Fibroblast of the aortic adventitia (primary cell): ENCODE data around the gene MAP4K2. TPM values are rescaled to one million over a fixed set of nuclear protein-coding genes. Genes with fewer than 3 reads are reported as not detected.

Experiments used
- DNase-seq: peaks from one replicate; pipeline ENCODE4 v3.0.0-alpha.2; 2010; ENCODE audit warnings: low read depth
- H3K4me3 ChIP-seq: 2 replicates; pipeline ENCODE4 v1.5.1; 2011; ENCODE audit warnings: low read depth, mild to moderate bottlenecking, control low read depth, low read length, moderate library complexity
- total RNA-seq: library from RNA; depleted of rRNA; stranded (reverse); fragments of >200 nt; gene quantifications from 2 replicates; pipeline ENCODE4 v1.2.3, GENCODE V29; 2012; ENCODE audit warnings: low replicate concordance
- TF ChIP-seq, protein P1 (sequence below): IDR thresholded peaks from 2 replicates; pipeline ENCODE4 v1.5.1; 2011; ENCODE audit warnings: mild to moderate bottlenecking, low read length, control low read depth, inconsistent platforms; ENCODE audit not compliant: insufficient read depth

Gene MAP4K2
- total RNA-seq, 1 donor = 9.6 TPM

GRCh38 chr11:64836448-64837072 lies 33.5 kb upstream of the MAP4K2 start:
- TF ChIP-seq, protein P1, sequence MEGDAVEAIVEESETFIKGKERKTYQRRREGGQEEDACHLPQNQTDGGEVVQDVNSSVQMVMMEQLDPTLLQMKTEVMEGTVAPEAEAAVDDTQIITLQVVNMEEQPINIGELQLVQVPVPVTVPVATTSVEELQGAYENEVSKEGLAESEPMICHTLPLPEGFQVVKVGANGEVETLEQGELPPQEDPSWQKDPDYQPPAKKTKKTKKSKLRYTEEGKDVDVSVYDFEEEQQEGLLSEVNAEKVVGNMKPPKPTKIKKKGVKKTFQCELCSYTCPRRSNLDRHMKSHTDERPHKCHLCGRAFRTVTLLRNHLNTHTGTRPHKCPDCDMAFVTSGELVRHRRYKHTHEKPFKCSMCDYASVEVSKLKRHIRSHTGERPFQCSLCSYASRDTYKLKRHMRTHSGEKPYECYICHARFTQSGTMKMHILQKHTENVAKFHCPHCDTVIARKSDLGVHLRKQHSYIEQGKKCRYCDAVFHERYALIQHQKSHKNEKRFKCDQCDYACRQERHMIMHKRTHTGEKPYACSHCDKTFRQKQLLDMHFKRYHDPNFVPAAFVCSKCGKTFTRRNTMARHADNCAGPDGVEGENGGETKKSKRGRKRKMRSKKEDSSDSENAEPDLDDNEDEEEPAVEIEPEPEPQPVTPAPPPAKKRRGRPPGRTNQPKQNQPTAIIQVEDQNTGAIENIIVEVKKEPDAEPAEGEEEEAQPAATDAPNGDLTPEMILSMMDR = no peak
- no peak for DNase-seq
- H3K4me3 ChIP-seq = no peak overlapping the region

DNA sequence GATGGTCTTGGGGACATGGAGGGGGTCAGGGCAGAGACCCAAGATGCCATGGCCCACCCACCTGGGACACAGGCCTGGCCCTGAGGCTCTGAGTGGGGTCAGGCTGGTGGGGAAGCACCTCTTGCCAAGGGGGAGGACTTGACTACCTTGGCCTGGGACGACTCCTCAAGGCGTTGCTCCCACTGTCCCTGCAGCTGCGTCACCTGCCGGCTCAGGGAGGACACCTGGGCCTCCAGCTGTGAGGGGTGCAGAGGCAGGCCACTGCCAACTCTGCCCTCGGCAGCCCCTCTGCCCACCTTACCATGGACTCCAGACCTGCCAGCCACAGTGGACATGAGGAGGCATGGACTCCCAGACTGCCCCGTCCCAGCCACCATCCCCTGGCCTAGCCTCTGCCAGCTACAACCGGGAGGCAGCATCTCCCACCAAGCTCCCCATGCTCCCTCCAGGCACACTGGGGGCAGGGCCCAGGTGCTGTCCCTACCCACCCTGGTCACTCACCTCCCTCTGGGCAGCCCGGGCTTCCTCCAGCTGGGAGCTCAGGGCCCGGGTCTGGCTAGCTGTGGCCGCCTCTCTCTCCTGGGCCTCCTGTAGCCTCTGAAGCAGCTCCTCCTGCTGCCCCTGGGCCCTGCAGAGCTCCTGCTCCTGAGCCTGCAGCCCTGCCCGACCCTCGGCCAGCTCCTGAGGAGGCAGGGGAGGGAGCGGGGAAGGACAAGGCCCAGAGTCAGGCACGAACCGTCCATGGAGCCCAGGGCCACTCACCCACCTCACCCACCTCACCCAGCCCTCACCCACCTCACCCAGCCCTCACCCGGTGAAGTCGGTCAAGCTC lies 32.8 kb upstream of the MAP4K2 start:
- H3K4me3 ChIP-seq = no peak overlapping the region
- DNase-seq = no peak
- TF ChIP-seq, protein P1 = no peak

DNA sequence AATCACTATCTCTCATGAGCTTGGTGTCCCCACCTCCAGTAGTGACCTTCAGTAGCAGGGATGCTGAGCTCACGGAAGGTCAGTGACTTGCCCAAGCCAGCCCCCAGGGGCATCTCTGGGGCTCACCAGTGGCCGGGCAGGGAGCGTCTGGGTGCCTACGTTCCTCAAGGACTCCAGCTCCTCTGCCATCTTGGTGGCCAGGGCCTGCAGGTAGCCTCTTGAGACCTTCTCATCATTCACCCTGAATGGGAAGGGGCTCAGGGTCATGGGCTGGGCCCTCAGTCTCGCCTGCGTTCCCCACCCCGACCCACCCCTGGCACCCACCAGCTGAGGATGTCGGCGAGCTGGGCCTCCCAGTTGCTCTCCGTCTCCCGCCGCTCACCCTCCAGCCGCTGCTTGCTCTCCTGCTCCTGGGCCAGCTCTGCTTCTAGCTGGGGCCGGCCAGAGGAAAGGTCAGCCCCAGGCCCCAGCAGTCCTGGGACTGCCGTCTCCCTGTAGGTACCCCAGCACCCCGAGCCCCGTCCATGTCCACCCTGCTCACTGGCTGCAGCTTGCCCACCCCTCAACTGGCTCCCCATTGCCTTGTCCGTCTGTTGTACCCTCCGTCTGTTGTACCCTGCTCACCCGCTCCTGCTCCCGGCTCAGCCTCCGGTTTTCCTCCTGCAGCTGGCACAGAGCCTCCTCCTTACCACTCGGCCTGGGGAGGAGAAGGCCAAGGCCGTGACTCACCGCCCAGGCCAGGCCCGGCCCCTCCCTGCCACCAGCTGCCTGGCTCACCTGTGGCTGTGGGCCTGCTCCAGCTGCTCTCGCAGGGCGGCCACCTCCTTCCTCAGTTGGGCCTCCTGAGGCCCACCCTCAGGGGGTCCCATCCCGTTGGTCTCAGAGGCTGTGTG lies 32.0 kb upstream of the MAP4K2 start:
- no peak overlapping the region for H3K4me3 ChIP-seq

GRCh38 chr11:64834031-64834722 lies 31.2 kb upstream of the MAP4K2 start:
- DNase-seq = no peak
- TF ChIP-seq, protein P1 = no peak

More for the DNA sequence above, 32.0 kb upstream of the MAP4K2 start:
- no peak for DNase-seq
- TF ChIP-seq, protein P1 = no peak

GRCh38 chr11:64833509-64833908 lies 30.5 kb upstream of the MAP4K2 start:
- no peak for DNase-seq
- no peak overlapping the region for H3K4me3 ChIP-seq
- TF ChIP-seq, protein P1 = no peak

More at GRCh38 chr11:64834031-64834722, 31.2 kb upstream of the MAP4K2 start:
- H3K4me3 ChIP-seq = no peak overlapping the region

GRCh38 chr11:64833198-64833502 lies 30.1 kb upstream of the MAP4K2 start:
- TF ChIP-seq, protein P1 = no peak
- no peak overlapping the region for H3K4me3 ChIP-seq
- no peak for DNase-seq
